Thoracic aorta (tissue), 2 donors: Measurements from ENCODE around the gene TLX2. TPM values are rescaled to one million over a fixed set of nuclear protein-coding genes. Genes with fewer than 3 reads are reported as not detected.

Experiments
- ATAC-seq: fragments of 150-250 bp; one replicate; pipeline ENCODE4 v1.8.0; 2017; ENCODE audit warnings: low read depth; ENCODE audit not compliant: insufficient number of reproducible peaks, low FRiP score
- DNase-seq: peaks from one replicate; pipeline ENCODE4 v3.0.0-alpha.2; 2020; ENCODE audit warnings: low spot score
- H3K27ac ChIP-seq, 2 donors: fragments of 200-600 bp; sonication (generic); 1 replicate in 1 of 2; 2 replicates in 1 of 2; pipeline ENCODE4 v1.5.1; 2016; ENCODE audit warnings: mild to moderate bottlenecking in 2 of 2, moderate library complexity in 2 of 2
- H3K27me3 ChIP-seq: fragments of 200-600 bp; sonication (generic); replicated peaks from 2 replicates; pipeline ENCODE4 v1.6.0; 2016; ENCODE audit warnings: mild to moderate bottlenecking; ENCODE audit not compliant: insufficient read depth
- H3K36me3 ChIP-seq: fragments of 200-600 bp; sonication (generic); one replicate; pipeline ENCODE4 v1.5.1; 2016
- H3K4me1 ChIP-seq, 2 donors: fragments of 200-600 bp; sonication (generic); 1 replicate in 1 of 2; 2 replicates in 1 of 2; pipeline versions ENCODE4 v1.5.1 to v1.6.0; 2016; ENCODE audit warnings: low read depth in 2 of 2, mild to moderate bottlenecking in 1 of 2; ENCODE audit not compliant: control insufficient read depth in 1 of 2
- H3K4me3 ChIP-seq: fragments of 200-600 bp; sonication (generic); 2 replicates; pipeline ENCODE4 v1.5.1; 2016; ENCODE audit warnings: mild to moderate bottlenecking
- H3K9me3 ChIP-seq: fragments of 200-600 bp; sonication (generic); 2 replicates; pipeline ENCODE4 v1.5.1; 2016
- CTCF ChIP-seq: fragments of 200-600 bp; sonication (generic); IDR thresholded peaks from one replicate; pipeline ENCODE4 v1.5.1; 2019; ENCODE audit warnings: antibody characterized with exemption
- total RNA-seq, 2 donors: library from RNA; depleted of rRNA; stranded (reverse); fragments of >200 nt; gene quantifications; one replicate each; pipeline versions ENCODE4 v1.1.0 to v1.2.3, GENCODE V29; 2016

The TLX2 gene
- total RNA-seq, 2 donors from 2014 or later = not detected

DNA sequence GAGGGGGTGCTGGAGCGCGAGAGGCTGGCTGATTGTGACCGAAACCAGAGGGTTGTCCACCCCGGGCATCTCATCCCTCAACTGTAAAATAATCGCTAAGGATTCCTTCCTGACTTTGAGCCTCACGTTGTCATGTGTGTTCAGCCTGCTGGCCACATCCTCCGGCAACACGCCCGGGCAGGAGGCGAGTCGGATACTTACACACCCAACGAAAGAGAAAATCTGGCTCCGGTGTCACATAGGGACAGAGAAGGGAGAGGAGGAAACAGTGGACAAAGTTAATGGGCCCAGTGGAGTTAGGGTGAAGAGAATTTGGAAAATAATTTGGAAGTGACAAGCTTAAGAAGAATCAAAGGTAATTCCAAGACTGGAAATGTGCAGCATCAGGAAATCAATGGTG, 2.4 kb downstream of the TLX2 start:
- Histone ChIP-seq H3K4me3 (peak overlapping the region; percentile 51), H3K27ac (no peak overlapping the region), H3K9me3 (no peaks in the 10 kb centered on the region), H3K4me1 (peaks cover 8 to 29% of the 10 kb centered on the region in 2 donors), H3K27me3 (peaks cover 62% of the 10 kb centered on the region), H3K36me3 (no peaks in the 10 kb centered on the region)
- no peak for TF ChIP-seq CTCF
- no peak for ATAC-seq
- DNase-seq = no peak

- DNase-seq = no peak
- Histone ChIP-seq H3K27me3 (peaks cover 12% of the 10 kb centered on the region), H3K27ac (no peak overlapping the region), H3K36me3 (peaks cover 15% of the 10 kb centered on the region), H3K9me3 (no peaks in the 10 kb centered on the region), H3K4me3 (no peak overlapping the region), H3K4me1 (no peaks in the 10 kb centered on the region)
- TF ChIP-seq CTCF = no peak
- no peak for ATAC-seq
Measured at GRCh38 chr2:74522516-74522915, 8.3 kb downstream of the TLX2 start.

DNA sequence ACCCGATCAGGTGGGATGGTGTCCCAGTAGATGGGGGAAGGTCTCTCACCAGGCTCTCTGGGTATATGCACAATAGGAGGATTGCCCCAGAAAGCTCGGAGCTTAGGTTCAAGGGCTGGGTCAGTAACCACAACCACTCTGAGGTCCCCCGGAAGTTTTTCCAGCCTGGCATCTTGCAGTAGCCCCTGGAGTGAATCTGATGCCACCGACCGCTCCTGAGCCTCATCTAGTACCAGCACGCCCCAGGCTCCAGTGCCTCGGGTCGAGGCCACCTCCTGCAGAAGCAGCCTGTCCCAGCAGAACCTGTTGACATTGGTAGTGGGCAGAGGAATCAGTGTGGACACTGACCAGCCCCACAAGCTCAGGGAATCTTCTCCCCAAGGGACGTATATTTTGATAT, 9.8 kb downstream of the TLX2 start:
- Histone ChIP-seq H3K27ac (no peak overlapping the region), H3K4me3 (no peak overlapping the region), H3K36me3 (peaks cover 19% of the 10 kb centered on the region), H3K9me3 (no peaks in the 10 kb centered on the region), H3K27me3 (peaks cover 3% of the 10 kb centered on the region), H3K4me1 (peaks cover 8 to 13% of the 10 kb centered on the region in 2 donors)
- ATAC-seq (no peak), DNase-seq (no peak)
- TF ChIP-seq CTCF = no peak

DNA sequence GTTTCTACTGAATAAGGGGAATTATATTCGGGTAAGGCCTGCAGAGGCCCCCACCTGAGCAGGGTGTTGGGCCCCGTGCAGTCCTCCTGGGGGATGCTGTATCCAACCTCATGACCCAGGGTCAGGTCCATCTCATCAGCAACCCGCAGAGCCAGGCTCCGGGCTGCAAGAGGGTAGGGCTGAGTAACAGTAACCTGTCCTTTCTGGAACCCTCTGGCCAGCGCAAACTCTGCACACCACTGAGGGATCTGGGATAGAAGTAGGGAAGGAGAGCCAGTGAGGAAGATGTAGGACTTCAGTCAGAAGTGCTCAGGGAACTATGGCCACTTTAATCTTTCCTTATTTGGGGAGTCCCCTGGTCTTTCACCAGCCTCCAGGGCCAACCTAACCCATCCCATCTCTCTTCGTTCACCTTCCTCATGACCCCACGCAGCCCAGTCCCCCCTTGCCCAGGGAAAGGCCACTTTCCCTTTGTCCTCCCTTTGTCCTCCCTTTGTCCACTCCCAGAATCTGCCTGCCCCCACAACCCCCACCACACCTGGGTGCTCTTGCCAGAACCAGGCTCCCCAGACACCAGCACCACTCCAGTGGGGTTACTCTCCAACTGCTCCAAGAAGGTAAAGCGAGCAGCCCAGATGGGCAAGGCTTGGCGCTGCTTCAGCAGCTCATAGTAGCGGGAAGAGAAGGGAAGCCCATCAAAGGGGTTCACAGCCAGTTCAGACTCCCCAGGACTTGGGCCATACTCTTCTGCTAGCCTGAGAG, 10.9 kb downstream of the TLX2 start:
- Histone ChIP-seq H3K27ac (no peak overlapping the region), H3K9me3 (no peaks in the 10 kb centered on the region), H3K27me3 (no peaks in the 10 kb centered on the region), H3K4me3 (no peak overlapping the region), H3K36me3 (peaks cover 19% of the 10 kb centered on the region), H3K4me1 (peaks cover 8 to 14% of the 10 kb centered on the region in 2 donors)
- no peak for ATAC-seq
- DNase-seq = no peak
- TF ChIP-seq CTCF = no peak

DNA sequence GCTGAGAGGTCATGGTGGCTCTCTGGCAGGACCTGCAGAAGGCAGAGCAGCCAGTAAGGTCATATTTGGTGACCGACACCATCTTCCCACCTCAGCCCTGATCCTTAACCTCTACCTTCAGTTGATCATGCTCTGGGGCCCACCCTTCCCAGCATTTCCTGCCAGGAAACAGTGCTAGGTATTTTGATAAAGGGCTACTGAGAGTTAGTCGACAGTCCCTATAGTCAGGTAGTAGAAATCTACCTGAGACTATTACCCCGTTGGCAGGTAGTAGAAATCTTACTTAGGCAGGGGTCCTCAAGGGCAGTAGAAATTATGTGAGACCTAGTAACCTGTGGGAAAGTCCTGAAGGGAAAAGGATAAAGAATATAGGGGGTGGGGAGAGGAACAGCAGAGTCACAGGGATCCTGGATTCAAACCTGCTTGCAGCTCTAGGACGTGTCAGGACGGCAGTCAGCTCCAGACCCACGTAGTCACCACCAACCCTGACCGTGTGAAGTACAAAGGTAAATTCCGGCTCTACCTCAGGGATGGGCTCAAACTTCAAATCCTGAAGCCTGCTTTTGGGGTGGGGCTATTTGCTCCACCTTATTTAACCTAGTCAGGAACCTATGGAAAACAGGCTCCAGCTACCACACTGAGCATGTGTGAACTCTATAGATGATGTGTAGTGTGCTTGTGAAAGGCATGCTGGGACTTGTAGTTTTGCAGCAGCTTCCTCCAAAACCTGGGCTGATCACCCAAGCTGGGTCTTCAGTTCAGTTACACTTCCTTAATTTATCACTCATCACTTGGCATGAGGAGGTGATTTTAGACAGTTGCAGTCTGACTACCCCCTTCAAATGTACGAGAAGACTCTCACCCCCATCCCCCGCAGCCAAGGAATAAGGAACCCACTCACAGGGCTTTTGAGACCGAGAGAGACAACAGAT, 11.7 kb downstream of the TLX2 start, which contains the start of gene DQX1:
DQX1 (minus strand) TSS at position 515 of the 932 bp plus-strand sequence; CDS start at position 13, 502 bp downstream.
- peaks cover 11 to 19% of the 10 kb centered on the region in 2 donors for H3K4me1 ChIP-seq
- ATAC-seq = no peak
- DNase-seq = no peak
- H3K27ac ChIP-seq = no peak within 1 kb of the TSS
- H3K36me3 ChIP-seq = peaks cover 19% of the 10 kb centered on the region
- no peaks in the 10 kb centered on the region for H3K9me3 ChIP-seq
- no peak for TF ChIP-seq CTCF
- no peak within 1 kb of the TSS for H3K4me3 ChIP-seq
- H3K27me3 ChIP-seq = no peaks in the 10 kb centered on the region
